Smooth muscle cell of the brain vasculature (primary cell): ENCODE measurements around the gene NDUFA13.

Source experiments
- DNase-seq: peaks from one replicate; pipeline ENCODE4 v3.0.0-alpha.2; 2012; ENCODE audit warnings: low read depth, low spot score

Gene NDUFA13

DNA sequence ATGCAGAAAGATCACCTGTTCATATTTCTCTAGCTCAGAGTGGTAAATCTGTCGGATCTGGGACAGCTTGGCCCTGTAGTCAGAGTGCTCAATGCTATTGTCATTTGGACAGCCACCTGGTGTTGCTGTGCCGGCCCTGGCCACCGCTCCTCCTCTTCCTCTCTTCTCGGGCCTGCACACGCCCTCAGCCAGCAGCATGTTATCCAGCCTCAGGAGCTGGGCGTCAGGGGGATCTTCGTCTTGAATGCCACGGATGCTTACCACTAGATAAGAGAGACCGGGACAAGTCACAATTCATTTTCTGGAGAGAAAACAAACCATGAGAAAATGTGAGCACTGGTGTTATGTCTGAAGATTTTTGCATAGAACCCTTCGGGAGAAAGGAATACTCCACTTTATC, 54.5 kb downstream of the NDUFA13 start:
- DNase-seq, result no peak

DNA sequence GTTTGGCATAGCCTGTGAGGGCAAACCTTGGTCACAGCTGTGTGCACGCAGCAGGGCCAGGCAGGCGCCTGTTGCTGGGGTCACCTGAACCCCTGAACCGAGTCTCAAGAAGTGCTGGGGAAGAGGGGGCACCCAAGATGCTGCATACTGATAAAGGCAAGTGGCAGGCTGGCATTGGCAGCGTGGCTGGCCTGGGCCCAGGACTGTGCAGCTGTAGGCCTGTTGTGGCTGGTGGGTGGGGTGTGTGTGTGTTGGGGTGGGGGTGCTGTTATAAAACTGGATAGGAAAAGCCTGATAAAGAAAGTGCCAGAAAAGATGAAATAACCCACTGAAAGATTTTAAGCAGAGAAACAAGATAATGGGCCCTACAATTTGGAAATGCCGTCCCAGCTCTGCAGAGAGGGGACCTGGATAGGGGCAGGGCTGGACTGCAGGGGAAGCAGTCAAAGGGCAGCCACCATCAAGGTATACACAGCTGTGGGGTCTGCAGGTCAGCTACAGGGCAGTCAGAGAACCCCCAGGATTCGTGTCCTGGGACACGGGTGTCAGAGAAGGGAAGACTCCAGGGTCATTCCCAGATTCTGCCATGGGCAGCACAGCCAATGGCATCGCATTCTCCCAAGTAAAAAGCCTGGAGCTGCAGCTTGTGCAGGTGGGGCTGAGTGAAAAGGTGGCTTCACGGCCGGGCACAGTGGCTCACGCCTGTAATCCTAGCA, 55.2 kb downstream of the NDUFA13 start:
- DNase-seq, result no peak

DNA sequence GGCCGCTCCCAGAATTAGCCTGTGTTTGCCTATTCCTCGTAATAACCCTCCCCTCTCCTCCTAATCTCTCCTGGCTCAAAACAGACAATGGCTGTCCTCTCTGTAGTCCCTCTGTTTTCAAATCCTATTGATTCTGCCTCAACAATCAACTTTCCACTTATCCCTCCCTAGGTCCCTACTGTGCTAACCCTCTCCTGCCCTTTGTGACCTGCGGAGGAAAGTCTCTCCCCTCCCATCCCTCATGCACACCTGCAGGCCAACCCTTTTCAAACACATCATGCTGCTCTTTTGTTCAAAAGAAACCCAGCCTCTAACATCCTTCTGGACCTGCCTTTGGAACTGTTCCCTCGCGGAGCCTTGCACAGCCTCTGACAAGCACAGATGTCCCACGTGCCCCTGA, 59.4 kb downstream of the NDUFA13 start:
- DNase-seq, result no peak
